Activated T-cell treated with anti-CD3 and anti-CD28 coated beads, Interleukin-2, amount 50 U/mL, for 48 hours (primary cell): ENCODE measurements around the gene CTAGE6.
"Not testable (repeated sequence)": the region's sequence is repeated elsewhere in the genome, so short reads cannot be mapped to it uniquely, and the experiment has no call there.

ENCODE experiments used
- DNase-seq, 2 experiments: peaks; one replicate each; pipeline ENCODE4 v3.0.0-alpha.2; 2020

Gene CTAGE6

GRCh38 chr7:143714581-143715454, 42.7 kb downstream of the CTAGE6 start:
- DNase-seq = not testable (repeated sequence)

- DNase-seq = not testable (repeated sequence)
Observed at GRCh38 chr7:143712381-143712780, 45.1 kb downstream of the CTAGE6 start.

GRCh38 chr7:143711727-143712324, 45.7 kb downstream of the CTAGE6 start:
- DNase-seq = not testable (repeated sequence)

GRCh38 chr7:143709895-143710294, 47.6 kb downstream of the CTAGE6 start:
- DNase-seq = not testable (repeated sequence)
